Sigmoid colon (tissue), 7 donors: ENCODE results near the gene COL15A1. TPM values are rescaled to one million over a fixed set of nuclear protein-coding genes. Genes with fewer than 3 reads are reported as not detected.

Source experiments
- DNase-seq: peaks from one replicate; pipeline ENCODE4 v3.0.0-alpha.2; 2019
- H3K27ac ChIP-seq, 4 donors: fragments of 200-600 bp; sonication (generic); one replicate each; pipeline ENCODE4 v1.5.1; 2016 to 2019; ENCODE audit warnings: mild to moderate bottlenecking in 1 of 4
- H3K27me3 ChIP-seq, 3 donors: fragments of 200-600 bp; sonication (generic); one replicate each; pipeline ENCODE4 v1.5.1; 2019; ENCODE audit warnings: mild to moderate bottlenecking in 1 of 3
- H3K36me3 ChIP-seq, 4 donors: fragments of 200-600 bp; sonication (generic); one replicate each; pipeline ENCODE4 v1.5.1; 2016 to 2019
- H3K4me1 ChIP-seq, 4 donors: fragments of 200-600 bp; sonication (generic); one replicate each; pipeline ENCODE4 v1.5.1; 2017 to 2019
- H3K4me3 ChIP-seq, 4 donors: fragments of 200-600 bp; sonication (generic); one replicate each; pipeline ENCODE4 v1.5.1; 2017 to 2019; ENCODE audit warnings: mild to moderate bottlenecking in 2 of 4, moderate library complexity in 1 of 4
- H3K9me3 ChIP-seq, 4 donors: fragments of 200-600 bp in 3 of 4; sonication (generic) in 3 of 4; one replicate each; pipeline versions ENCODE4 v1.5.1 to v1.6.1; 2013 to 2019
- CTCF ChIP-seq, 4 experiments: fragments of 450-650 bp in 3 of 4; fragments of 200-600 bp in 1 of 4; IDR thresholded peaks; one replicate each; pipeline ENCODE4 v1.5.1; 2016 to 2019; ENCODE audit warnings: antibody characterized with exemption in 4 of 4, mild to moderate bottlenecking in 3 of 4, moderate library complexity in 2 of 4
- EP300 ChIP-seq, 4 donors: sonication (generic); formaldehyde crosslinking; IDR thresholded peaks; one replicate each; pipeline ENCODE4 v1.6.1; 2017; ENCODE audit warnings: antibody characterized with exemption in 4 of 4
- POLR2A ChIP-seq, 2 donors: fragments of 450-650 bp; IDR thresholded peaks; one replicate each; pipeline ENCODE4 v1.6.1; 2016; ENCODE audit warnings: antibody characterized with exemption in 2 of 2, mild to moderate bottlenecking in 2 of 2, moderate library complexity in 2 of 2
- POLR2AphosphoS5 ChIP-seq, 4 donors: sonication (generic); formaldehyde crosslinking; IDR thresholded peaks; one replicate each; pipeline ENCODE4 v1.6.1; 2017; ENCODE audit warnings: antibody characterized with exemption in 4 of 4
- whole genome bisulfite sequencing, 2 donors: extraction: QIAGEN DNeasy Blood & Tissue Kit; methylation state at CpG; one replicate each; pipeline ENCODE4 v1.1.7; 2013; 5-methylcytosine and 5-hydroxymethylcytosine counted together
- intact Hi-C: fragments of 100-400 bp; cut with DNase I; formaldehyde crosslinking; loops from one replicate; pipeline ENCODE4 v1.15.1; 2023
- polyA plus RNA-seq, 3 donors: library from polyadenylated mRNA; stranded (reverse); fragments of 200-250 nt; gene quantifications; one replicate each; pipeline ENCODE4 v1.2.3, GENCODE V29; 2013
- total RNA-seq, 4 donors: library from RNA; depleted of rRNA; stranded (reverse); fragments of >200 nt; gene quantifications; one replicate each; pipeline ENCODE4 v1.1.0, GENCODE V29; 2016
- donor health status: healthy with polysubstance abuse.
- donor health status: Bipolar disorder and iron deficiency.
- donor health status: healthy.

COL15A1 gene
- total and polyA plus RNA-seq, 7 donors, result under 0.01 to 104 (median 21.4) TPM

DNA sequence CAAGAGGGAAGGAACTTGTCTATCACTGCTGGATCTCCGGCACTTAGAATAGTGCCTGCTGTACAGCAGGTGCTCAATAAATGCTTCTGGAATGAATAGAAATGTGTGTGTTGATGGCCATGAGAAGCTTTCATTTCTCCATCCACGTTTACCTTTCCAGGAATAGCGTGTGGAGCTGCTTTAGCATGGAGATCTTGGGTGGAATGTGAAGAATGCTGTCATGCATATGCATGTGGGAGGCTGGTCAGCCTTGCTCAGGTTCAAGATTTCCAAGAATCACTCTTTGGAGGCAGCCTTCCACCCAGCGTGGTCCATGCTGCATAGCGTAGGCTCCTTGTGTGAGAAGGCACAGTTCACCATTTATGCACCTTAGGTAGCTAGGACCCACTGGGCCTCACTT is 19.2 kb downstream of the COL15A1 start:
- no peak for TF ChIP-seq CTCF (IDR thresholded peaks at IDR 0.05)
- no peak for TF ChIP-seq EP300 (IDR thresholded peaks at IDR 0.05)
- no peaks in the 10 kb centered on the region for H3K9me3 ChIP-seq
- H3K4me3 ChIP-seq, result no peak overlapping the region
- no peaks in the 10 kb centered on the region for H3K27me3 ChIP-seq
- H3K4me1 ChIP-seq, result peaks cover 0 to 99% (median 97%) of the 10 kb centered on the region in 4 donors
- intact Hi-C loops, result no loop called here
- no peak for DNase-seq
- peak overlapping the region; percentile 79 to 91 (median 86) for H3K27ac ChIP-seq
- WGBS, 2 donors, result 63 to 74% methylated on average over 5 of the region's 5 CpGs
- no peaks in the 10 kb centered on the region for H3K36me3 ChIP-seq

GRCh38 chr9:98964201-98964600 is 20.5 kb downstream of the COL15A1 start:
- TF ChIP-seq EP300 (IDR thresholded peaks at IDR 0.05) (no peak), POLR2AphosphoS5 (IDR thresholded peaks at IDR 0.05) (peak in 1 of 4 donors; percentile 25)
- Histone ChIP-seq H3K4me1 (peaks cover 0 to 99% (median 88%) of the 10 kb centered on the region in 4 donors), H3K27ac (peak overlapping the region; percentile 79 to 91 (median 86)), H3K9me3 (no peaks in the 10 kb centered on the region), H3K4me3 (no peak overlapping the region), H3K27me3 (no peaks in the 10 kb centered on the region), H3K36me3 (no peaks in the 10 kb centered on the region)
- no peak for DNase-seq
- 60 to 71% methylated on average over 2 of the region's 2 CpGs for WGBS, 2 donors
- intact Hi-C loops, result no loop called here

GRCh38 chr9:98964911-98965336 is 21.2 kb downstream of the COL15A1 start:
- intact Hi-C loops, result no loop called here
- no peaks in the 10 kb centered on the region for H3K9me3 ChIP-seq
- peaks cover 0 to 98% (median 86%) of the 10 kb centered on the region in 4 donors for H3K4me1 ChIP-seq

GRCh38 chr9:98966676-98967075 is 23.0 kb downstream of the COL15A1 start:
- TF ChIP-seq CTCF (IDR thresholded peaks at IDR 0.05), result no peak
- TF ChIP-seq POLR2A (IDR thresholded peaks at IDR 0.05), result no peak
- TF ChIP-seq POLR2AphosphoS5 (IDR thresholded peaks at IDR 0.05), result no peak
- TF ChIP-seq EP300 (IDR thresholded peaks at IDR 0.05), result no peak
- Histone ChIP-seq H3K4me3 (no peak overlapping the region), H3K4me1 (peaks cover 0 to 98% (median 82%) of the 10 kb centered on the region in 4 donors), H3K27ac (peak overlapping the region; percentile 79 to 91 (median 86)), H3K27me3 (no peaks in the 10 kb centered on the region), H3K9me3 (no peaks in the 10 kb centered on the region), H3K36me3 (no peaks in the 10 kb centered on the region)
- DNase-seq, result no peak
- 74 to 81% methylated on average over 4 of the region's 4 CpGs for WGBS, 2 donors
- intact Hi-C loops, result no loop called here

More at GRCh38 chr9:98964911-98965336, 21.2 kb downstream of the COL15A1 start:
- no peak for TF ChIP-seq CTCF (IDR thresholded peaks at IDR 0.05)
- TF ChIP-seq EP300 (IDR thresholded peaks at IDR 0.05), result peak in 2 of 4 donors; percentile 31 to 77
- TF ChIP-seq POLR2AphosphoS5 (IDR thresholded peaks at IDR 0.05), result peak in 2 of 4 donors; percentile 61 to 75
- Histone ChIP-seq H3K27me3 (no peaks in the 10 kb centered on the region), H3K27ac (peak overlapping the region; percentile 79 to 91 (median 86)), H3K36me3 (no peaks in the 10 kb centered on the region), H3K4me3 (no peak overlapping the region)
- DNase-seq, result no peak
- WGBS, 2 donors, result 83 to 89% methylated on average over 7 of the region's 7 CpGs

DNA sequence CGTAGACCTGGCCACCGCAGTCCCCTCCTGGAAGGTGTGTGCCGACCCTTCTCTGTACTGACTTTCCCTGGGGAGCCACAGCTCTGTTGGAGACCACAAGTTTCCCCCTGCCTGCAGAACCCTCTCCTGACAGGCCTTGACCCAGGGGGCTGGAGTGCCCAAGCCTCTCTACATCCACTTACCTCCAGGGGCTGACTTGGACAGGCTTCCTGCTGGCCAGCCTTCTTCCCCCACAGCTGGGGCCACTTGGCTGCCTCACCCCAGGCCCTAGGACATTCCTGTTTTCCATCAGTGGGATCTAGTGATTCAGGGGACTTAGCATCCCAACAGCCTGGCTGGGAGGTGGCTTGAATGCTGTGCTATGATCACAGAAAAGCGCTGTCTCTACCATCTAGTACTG is 23.6 kb downstream of the COL15A1 start:
- WGBS, 2 donors, result 94 to 97% methylated on average over 4 of the region's 4 CpGs
- TF ChIP-seq POLR2A (IDR thresholded peaks at IDR 0.05), result no peak
- TF ChIP-seq CTCF (IDR thresholded peaks at IDR 0.05), result no peak
- TF ChIP-seq POLR2AphosphoS5 (IDR thresholded peaks at IDR 0.05), result no peak
- no peak for TF ChIP-seq EP300 (IDR thresholded peaks at IDR 0.05)
- Histone ChIP-seq H3K4me3 (no peak overlapping the region), H3K36me3 (no peaks in the 10 kb centered on the region), H3K27me3 (no peaks in the 10 kb centered on the region), H3K27ac (peak overlapping the region; percentile 45 to 91 (median 72)), H3K4me1 (peaks cover 0 to 98% (median 83%) of the 10 kb centered on the region in 4 donors), H3K9me3 (no peaks in the 10 kb centered on the region)
- no peak for DNase-seq
- intact Hi-C loops, result no loop called here
